Sigmoid colon (tissue), 7 donors: ENCODE measurements around the gene CSF2. TPM values are rescaled to one million over a fixed set of nuclear protein-coding genes. Genes with fewer than 3 reads are reported as not detected.

Source experiments
- DNase-seq: peaks from one replicate; pipeline ENCODE4 v3.0.0-alpha.2; 2019
- H3K27ac ChIP-seq, 4 donors: fragments of 200-600 bp; sonication (generic); one replicate each; pipeline ENCODE4 v1.5.1; 2016 to 2019; ENCODE audit warnings: mild to moderate bottlenecking in 1 of 4
- H3K27me3 ChIP-seq, 3 donors: fragments of 200-600 bp; sonication (generic); one replicate each; pipeline ENCODE4 v1.5.1; 2019; ENCODE audit warnings: mild to moderate bottlenecking in 1 of 3
- H3K36me3 ChIP-seq, 4 donors: fragments of 200-600 bp; sonication (generic); one replicate each; pipeline ENCODE4 v1.5.1; 2016 to 2019
- H3K4me1 ChIP-seq, 4 donors: fragments of 200-600 bp; sonication (generic); one replicate each; pipeline ENCODE4 v1.5.1; 2017 to 2019
- H3K4me3 ChIP-seq, 4 donors: fragments of 200-600 bp; sonication (generic); one replicate each; pipeline ENCODE4 v1.5.1; 2017 to 2019; ENCODE audit warnings: mild to moderate bottlenecking in 2 of 4, moderate library complexity in 1 of 4
- H3K9me3 ChIP-seq, 4 donors: fragments of 200-600 bp in 3 of 4; sonication (generic) in 3 of 4; one replicate each; pipeline versions ENCODE4 v1.5.1 to v1.6.1; 2013 to 2019
- CTCF ChIP-seq, 4 experiments: fragments of 450-650 bp in 3 of 4; fragments of 200-600 bp in 1 of 4; IDR thresholded peaks; one replicate each; pipeline ENCODE4 v1.5.1; 2016 to 2019; ENCODE audit warnings: antibody characterized with exemption in 4 of 4, mild to moderate bottlenecking in 3 of 4, moderate library complexity in 2 of 4
- EP300 ChIP-seq, 4 donors: sonication (generic); formaldehyde crosslinking; IDR thresholded peaks; one replicate each; pipeline ENCODE4 v1.6.1; 2017; ENCODE audit warnings: antibody characterized with exemption in 4 of 4
- POLR2A ChIP-seq, 2 donors: fragments of 450-650 bp; IDR thresholded peaks; one replicate each; pipeline ENCODE4 v1.6.1; 2016; ENCODE audit warnings: antibody characterized with exemption in 2 of 2, mild to moderate bottlenecking in 2 of 2, moderate library complexity in 2 of 2
- POLR2AphosphoS5 ChIP-seq, 4 donors: sonication (generic); formaldehyde crosslinking; IDR thresholded peaks; one replicate each; pipeline ENCODE4 v1.6.1; 2017; ENCODE audit warnings: antibody characterized with exemption in 4 of 4
- WGBS, 2 donors: extraction: QIAGEN DNeasy Blood & Tissue Kit; methylation state at CpG; one replicate each; pipeline ENCODE4 v1.1.7; 2013; 5-methylcytosine and 5-hydroxymethylcytosine counted together
- intact Hi-C: fragments of 100-400 bp; cut with DNase I; formaldehyde crosslinking; loops from one replicate; pipeline ENCODE4 v1.15.1; 2023
- polyA plus RNA-seq, 3 donors: library from polyadenylated mRNA; stranded (reverse); fragments of 200-250 nt; gene quantifications; one replicate each; pipeline ENCODE4 v1.2.3, GENCODE V29; 2013
- total RNA-seq, 4 donors: library from RNA; depleted of rRNA; stranded (reverse); fragments of >200 nt; gene quantifications; one replicate each; pipeline ENCODE4 v1.1.0, GENCODE V29; 2016
- donor health status: healthy with polysubstance abuse.
- donor health status: Bipolar disorder and iron deficiency.
- donor health status: healthy.

Gene CSF2
- total and polyA plus RNA-seq, 7 donors, result 1.1 TPM; not detected in 6

- Histone ChIP-seq H3K27me3 (no peaks in the 10 kb centered on the region), H3K4me1 (no peaks in the 10 kb centered on the region), H3K27ac (no peak overlapping the region), H3K36me3 (no peaks in the 10 kb centered on the region), H3K4me3 (no peak overlapping the region), H3K9me3 (no peaks in the 10 kb centered on the region)
- DNase-seq, result no peak
- intact Hi-C loops, result no loop called here
- 82 to 88% methylated on average over 2 of the region's 2 CpGs for WGBS, 2 donors
- TF ChIP-seq POLR2AphosphoS5 (IDR thresholded peaks at IDR 0.05) (no peak), POLR2A (IDR thresholded peaks at IDR 0.05) (no peak), EP300 (IDR thresholded peaks at IDR 0.05) (no peak), CTCF (IDR thresholded peaks at IDR 0.05) (no peak)
These were observed 21.5 kb downstream of the CSF2 start for GRCh38 chr5:132095077-132095410.

- H3K9me3 ChIP-seq, result no peaks in the 10 kb centered on the region
- no peak for TF ChIP-seq CTCF (IDR thresholded peaks at IDR 0.05)
- no peak for TF ChIP-seq POLR2A (IDR thresholded peaks at IDR 0.05)
- no peak for TF ChIP-seq EP300 (IDR thresholded peaks at IDR 0.05)
- no peak for TF ChIP-seq POLR2AphosphoS5 (IDR thresholded peaks at IDR 0.05)
- H3K4me1 ChIP-seq, result no peaks in the 10 kb centered on the region
- H3K4me3 ChIP-seq, result no peak overlapping the region
- no peak overlapping the region for H3K27ac ChIP-seq
- WGBS, 2 donors, result 66 to 70% methylated on average over 6 of the region's 6 CpGs
- no peak for DNase-seq
- no peaks in the 10 kb centered on the region for H3K27me3 ChIP-seq
- no peaks in the 10 kb centered on the region for H3K36me3 ChIP-seq
- intact Hi-C loops, result no loop called here
These were observed 21.9 kb downstream of the CSF2 start for GRCh38 chr5:132095424-132095972.

- no peak overlapping the region for H3K4me3 ChIP-seq
- intact Hi-C loops, result no loop called here
- no peaks in the 10 kb centered on the region for H3K27me3 ChIP-seq
- H3K9me3 ChIP-seq, result no peaks in the 10 kb centered on the region
- 94 to 98% methylated on average over 3 of the region's 3 CpGs for WGBS, 2 donors
- TF ChIP-seq POLR2AphosphoS5 (IDR thresholded peaks at IDR 0.05) (no peak), POLR2A (IDR thresholded peaks at IDR 0.05) (no peak), CTCF (IDR thresholded peaks at IDR 0.05) (no peak), EP300 (IDR thresholded peaks at IDR 0.05) (no peak)
- H3K27ac ChIP-seq, result no peak overlapping the region
- DNase-seq, result no peak
- H3K4me1 ChIP-seq, result no peaks in the 10 kb centered on the region
- H3K36me3 ChIP-seq, result no peaks in the 10 kb centered on the region
These were observed 23.3 kb downstream of the CSF2 start for GRCh38 chr5:132096904-132097303.

- Histone ChIP-seq H3K27me3 (no peaks in the 10 kb centered on the region), H3K9me3 (no peaks in the 10 kb centered on the region), H3K36me3 (no peaks in the 10 kb centered on the region), H3K4me1 (peaks cover 0 to under 1% (median under 1%) of the 10 kb centered on the region in 4 donors), H3K27ac (no peak overlapping the region), H3K4me3 (no peak overlapping the region)
- no peak for DNase-seq
- WGBS, 2 donors, result 75 to 88% methylated on average over 5 of the region's 5 CpGs
- TF ChIP-seq POLR2A (IDR thresholded peaks at IDR 0.05), result no peak
- TF ChIP-seq POLR2AphosphoS5 (IDR thresholded peaks at IDR 0.05), result no peak
- no peak for TF ChIP-seq EP300 (IDR thresholded peaks at IDR 0.05)
- TF ChIP-seq CTCF (IDR thresholded peaks at IDR 0.05), result no peak
- intact Hi-C loops, result no loop called here
These were observed 24.6 kb downstream of the CSF2 start for GRCh38 chr5:132098151-132098594.

- H3K27ac ChIP-seq, result no peak overlapping the region
- H3K4me3 ChIP-seq, result no peak overlapping the region
- H3K4me1 ChIP-seq, result peaks cover 0 to 5% (median 2%) of the 10 kb centered on the region in 4 donors
- H3K27me3 ChIP-seq, result no peaks in the 10 kb centered on the region
- intact Hi-C loops, result no loop called here
- no peaks in the 10 kb centered on the region for H3K36me3 ChIP-seq
- TF ChIP-seq EP300 (IDR thresholded peaks at IDR 0.05) (no peak), POLR2AphosphoS5 (IDR thresholded peaks at IDR 0.05) (no peak), POLR2A (IDR thresholded peaks at IDR 0.05) (no peak), CTCF (IDR thresholded peaks at IDR 0.05) (no peak)
- no peaks in the 10 kb centered on the region for H3K9me3 ChIP-seq
- no peak for DNase-seq
These were observed 25.0 kb downstream of the CSF2 start for GRCh38 chr5:132098621-132099020.
